RPMI8226 (cell line): ENCODE measurements around the gene MIOX.

Experiments
- DNase-seq: peaks from one replicate; pipeline ENCODE4 v3.0.0-alpha.2; 2015

MIOX gene

GRCh38 chr22:50498322-50498890, 11.7 kb downstream of the MIOX start:
- DNase-seq, result peak; percentile 81

GRCh38 chr22:50500452-50500851, 13.8 kb downstream of the MIOX start:
- DNase-seq, result no peak

- no peak for DNase-seq
Measured at GRCh38 chr22:50502096-50502495, 15.4 kb downstream of the MIOX start.

- no peak for DNase-seq
Measured at GRCh38 chr22:50502628-50503474, 16.2 kb downstream of the MIOX start.

- no peak for DNase-seq
Measured at GRCh38 chr22:50503475-50504145, 17.0 kb downstream of the MIOX start.

- DNase-seq, result no peak
Measured at GRCh38 chr22:50504369-50505211, 17.9 kb downstream of the MIOX start.

- no peak for DNase-seq
Measured at GRCh38 chr22:50505276-50505775, 18.7 kb downstream of the MIOX start.

GRCh38 chr22:50505776-50506610, 19.3 kb downstream of the MIOX start:
- no peak for DNase-seq

- peak; percentile 42 for DNase-seq
Measured at GRCh38 chr22:50506611-50507420, 20.2 kb downstream of the MIOX start.

GRCh38 chr22:50507421-50507990, 20.8 kb downstream of the MIOX start, which contains the start of gene LMF2:
Gene LMF2 (minus strand): TSS chr22:50507702. CDS start chr22:50507675, 27 bp downstream.
- DNase-seq, result no peak

- DNase-seq, result peak; percentile 99
Measured at GRCh38 chr22:50507991-50508884, 21.6 kb downstream of the MIOX start, which contains the start of gene NCAPH2. Gene NCAPH2 (plus strand): TSS chr22:50508224. CDS start chr22:50508338, 114 bp downstream.

GRCh38 chr22:50508897-50509296, 22.2 kb downstream of the MIOX start:
- DNase-seq, result no peak

GRCh38 chr22:50513175-50513574, 26.5 kb downstream of the MIOX start:
- no peak for DNase-seq

- DNase-seq, result no peak
Measured at GRCh38 chr22:50516068-50516467, 29.4 kb downstream of the MIOX start.

GRCh38 chr22:50516891-50517290, 30.2 kb downstream of the MIOX start:
- DNase-seq, result no peak

GRCh38 chr22:50517495-50518260, 31.0 kb downstream of the MIOX start:
- no peak for DNase-seq

- DNase-seq, result no peak
Measured at GRCh38 chr22:50518606-50519005, 31.9 kb downstream of the MIOX start.

GRCh38 chr22:50519151-50519550, 32.5 kb downstream of the MIOX start:
- no peak for DNase-seq
